MM.1S (cell line): ENCODE results near the gene CNTN1.

Experiments used
- CTCF ChIP-seq: fragments of 300-600 bp; sonication (generic); IDR thresholded peaks from 2 replicates; pipeline ENCODE4 v1.5.1; 2016; ENCODE audit warnings: antibody characterized with exemption, low read length, mixed read lengths
- EZH2 ChIP-seq: fragments of 300-600 bp; sonication (generic); optimal IDR thresholded peaks from 2 replicates; pipeline ENCODE3; 2017; ENCODE audit warnings: low read depth, mild to moderate bottlenecking, antibody characterized with exemption, low read length, mixed read lengths
- EZH2phosphoT487 ChIP-seq: fragments of 300-600 bp; sonication (generic); IDR thresholded peaks from 2 replicates; pipeline ENCODE4 v1.6.1; 2018; ENCODE audit warnings: antibody characterized with exemption, low read length

- TF ChIP-seq CTCF (no peak), EZH2 (no peak), EZH2phosphoT487 (no peak)
These were observed 57.6 kb downstream of the CNTN1 start for GRCh38 chr12:40749863-40750262.
